ENCODE results near the gene ICAM2.

- TF ChIP-seq POLR2A (IDR thresholded peaks at IDR 0.05), result no peak
- TF ChIP-seq CTCF (IDR thresholded peaks at IDR 0.05), result no peak
These were observed 3.5 kb downstream of the ICAM2 start for GRCh38 chr17:64016974-64017373.

Measured in thyroid gland (tissue), 4 donors.